H1 (cell line): ENCODE data around the gene SIRT6.

ENCODE experiments used
- CREB1 ChIP-seq: IDR thresholded peaks from 2 replicates; pipeline ENCODE4 v1.6.1; 2012; ENCODE audit warnings: inconsistent platforms
- CTCF ChIP-seq, 3 experiments: IDR thresholded peaks; 1 replicate in 2 of 3; 2 replicates in 1 of 3; pipeline versions ENCODE4 v1.5.1 to v1.6.1; 2011; ENCODE audit warnings: low read length in 3 of 3, mild to moderate bottlenecking in 3 of 3, inconsistent platforms in 2 of 3, low read depth in 1 of 3, moderate library complexity in 1 of 3; ENCODE audit not compliant: insufficient read depth in 1 of 3; ENCODE audit errors: control extremely low read depth in 1 of 3
- EGR1 ChIP-seq: IDR thresholded peaks from 2 replicates; pipeline ENCODE4 v1.6.1; 2011; ENCODE audit warnings: low read depth, low read length, borderline replicate concordance
- EP300 ChIP-seq, 2 experiments: IDR thresholded peaks; 1 replicate in 1 of 2; 2 replicates in 1 of 2; pipeline ENCODE4 v1.6.1; 2011 to 2012; ENCODE audit warnings: low read depth in 2 of 2, low read length in 2 of 2, mild to moderate bottlenecking in 2 of 2, borderline replicate concordance in 1 of 2, inconsistent platforms in 1 of 2, moderate library complexity in 1 of 2
- EZH2 ChIP-seq: fragments of 200-600 bp; sonication (generic); IDR thresholded peaks from 2 replicates; pipeline ENCODE4 v1.7.1; 2012; ENCODE audit warnings: low read depth, mild to moderate bottlenecking, moderate library complexity, low read length, inconsistent platforms; ENCODE audit not compliant: severe bottlenecking
- GABPA ChIP-seq: IDR thresholded peaks from 2 replicates; pipeline ENCODE4 v1.6.1; 2011; ENCODE audit warnings: mild to moderate bottlenecking, low read length, moderate library complexity, borderline replicate concordance; ENCODE audit not compliant: insufficient read depth
- TEAD4 ChIP-seq: IDR thresholded peaks from 2 replicates; pipeline ENCODE4 v1.6.1; 2012; ENCODE audit warnings: low read depth, low read length, inconsistent platforms, mixed read lengths

GRCh38 chr19:4229179-4229931, 47.0 kb upstream of the SIRT6 start, which contains the start of gene EBI3:
- no peak for TF ChIP-seq EZH2
- no peak for TF ChIP-seq CTCF (IDR thresholded peaks at IDR 0.05; ENCODE audit: control extremely low read depth in 1 of 3, insufficient read depth in 1 of 3, low read depth in 1 of 3, low read length in 3 of 3)
- no peak for TF ChIP-seq GABPA
- no peak for TF ChIP-seq EGR1
- TF ChIP-seq EP300 (IDR thresholded peaks at IDR 0.05; ENCODE audit: borderline replicate concordance in 1 of 2, low read depth in 2 of 2, low read length in 2 of 2), result no peak
- TF ChIP-seq CREB1, result no peak
- TF ChIP-seq TEAD4, result no peak
